Hepatocyte (in vitro differentiated cells): ENCODE data around the gene TBC1D5. TPM values are rescaled to one million over a fixed set of nuclear protein-coding genes. Genes with fewer than 3 reads are reported as not detected.

Source experiments
- DNase-seq: peaks from one replicate; pipeline ENCODE4 v3.0.0-alpha.2; 2016; ENCODE audit warnings: low spot score
- H2AFZ ChIP-seq: fragments of 200-600 bp; sonication (generic); 2 replicates; pipeline ENCODE4 v1.6.0; 2016; ENCODE audit warnings: antibody characterized with exemption, mild to moderate bottlenecking
- H3K27ac ChIP-seq: fragments of 200-600 bp; sonication (generic); 2 replicates; pipeline ENCODE4 v1.5.1; 2016; ENCODE audit warnings: mild to moderate bottlenecking
- H3K27me3 ChIP-seq: fragments of 200-600 bp; sonication (generic); 2 replicates; pipeline ENCODE4 v1.6.1; 2016
- H3K36me3 ChIP-seq: fragments of 200-600 bp; sonication (generic); replicated peaks from 2 replicates; pipeline ENCODE4 v1.5.1; 2016; ENCODE audit warnings: low read depth; ENCODE audit not compliant: insufficient read depth
- H3K4me1 ChIP-seq: fragments of 200-600 bp; sonication (generic); 2 replicates; pipeline ENCODE4 v1.5.1; 2016; ENCODE audit warnings: mild to moderate bottlenecking, moderate library complexity; ENCODE audit not compliant: insufficient read depth
- H3K4me2 ChIP-seq: fragments of 200-600 bp; sonication (generic); 2 replicates; pipeline ENCODE4 v1.6.0; 2016
- H3K4me3 ChIP-seq: fragments of 200-600 bp; sonication (generic); 2 replicates; pipeline ENCODE4 v1.5.1; 2016; ENCODE audit warnings: mild to moderate bottlenecking
- H3K79me2 ChIP-seq: fragments of 200-600 bp; sonication (generic); 2 replicates; pipeline ENCODE4 v1.6.0; 2017; ENCODE audit warnings: mild to moderate bottlenecking
- H3K9me2 ChIP-seq: fragments of 200-600 bp; sonication (generic); replicated peaks from 2 replicates; pipeline ENCODE4 v1.6.0; 2017; ENCODE audit warnings: mild to moderate bottlenecking; ENCODE audit not compliant: insufficient read depth
- H3K9me3 ChIP-seq: fragments of 200-600 bp; sonication (generic); 2 replicates; pipeline ENCODE4 v1.5.1; 2016; ENCODE audit warnings: low read depth, mild to moderate bottlenecking
- H4K20me1 ChIP-seq: fragments of 200-600 bp; sonication (generic); 2 replicates; pipeline ENCODE4 v1.6.0; 2016; ENCODE audit warnings: mild to moderate bottlenecking; ENCODE audit not compliant: insufficient read depth, poor library complexity, severe bottlenecking
- EZH2 ChIP-seq: fragments of 200-600 bp; sonication (generic); IDR thresholded peaks from 2 replicates; pipeline ENCODE4 v1.6.1; 2016; ENCODE audit warnings: antibody characterized with exemption, mild to moderate bottlenecking, borderline replicate concordance
- EZH2phosphoT487 ChIP-seq: fragments of 200-600 bp; sonication (generic); IDR thresholded peaks from one replicate; pipeline ENCODE4 v1.6.1; 2018; ENCODE audit warnings: antibody characterized with exemption, mild to moderate bottlenecking, low read depth, moderate library complexity; ENCODE audit not compliant: unreplicated experiment, severe bottlenecking
- WGBS: methylation state at CpG from one replicate; pipeline ENCODE4 v1.1.6; 2016; ENCODE audit warnings: low lambda C conversion rate; ENCODE audit errors: missing lambda C conversion rate; 5-methylcytosine and 5-hydroxymethylcytosine counted together
- polyA plus RNA-seq: library from polyadenylated mRNA; unstranded; fragments of >200 nt; fragmentation: Nextera tagmentation; extraction: Ambion mirVana; gene quantifications from 2 replicates; pipeline ENCODE4 v1.2.1, GENCODE V29; 2016
- total RNA-seq: library from RNA; depleted of rRNA; stranded (reverse); fragments of >200 nt; gene quantifications from 2 replicates; pipeline ENCODE4 v1.2.3, GENCODE V29; 2014
- TF ChIP-seq, protein P1 (sequence below): fragments of 200-600 bp; sonication (generic); IDR thresholded peaks from 2 replicates; pipeline ENCODE4 v1.5.1; 2016; ENCODE audit warnings: antibody characterized with exemption, mild to moderate bottlenecking; ENCODE audit not compliant: poor library complexity

TBC1D5 gene
- total and polyA plus RNA-seq, 2 experiments from 2014 or later: 17.0 to 64.2 TPM

DNA sequence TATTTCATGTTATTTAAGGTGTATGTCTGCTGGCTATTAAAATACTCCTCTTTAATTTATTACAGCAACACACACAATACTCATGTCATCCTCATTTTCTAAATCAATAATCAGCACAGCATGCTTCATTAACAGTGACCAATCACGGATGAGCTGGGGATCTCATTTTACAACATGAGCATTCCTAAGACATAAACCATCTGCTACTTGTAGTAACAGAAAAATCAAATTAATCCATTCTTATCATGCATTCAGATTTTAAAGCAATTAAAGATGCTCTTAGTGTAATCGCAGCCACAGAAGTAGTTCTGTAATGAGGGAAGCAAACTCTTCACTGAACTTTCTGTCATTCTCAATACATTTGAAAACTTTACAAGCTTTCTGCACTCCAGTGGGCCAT is 191.1 kb downstream of the TBC1D5 start:
- H3K4me1 ChIP-seq: peaks cover 8% of the 10 kb centered on the region
- H4K20me1 ChIP-seq: no peaks in the 10 kb centered on the region
- no peak overlapping the region for H2AFZ ChIP-seq
- H3K27me3 ChIP-seq: no peaks in the 10 kb centered on the region
- no peaks in the 10 kb centered on the region for H3K9me3 ChIP-seq
- TF ChIP-seq EZH2phosphoT487 (no peak), EZH2 (no peak)
- TF ChIP-seq, protein P1, sequence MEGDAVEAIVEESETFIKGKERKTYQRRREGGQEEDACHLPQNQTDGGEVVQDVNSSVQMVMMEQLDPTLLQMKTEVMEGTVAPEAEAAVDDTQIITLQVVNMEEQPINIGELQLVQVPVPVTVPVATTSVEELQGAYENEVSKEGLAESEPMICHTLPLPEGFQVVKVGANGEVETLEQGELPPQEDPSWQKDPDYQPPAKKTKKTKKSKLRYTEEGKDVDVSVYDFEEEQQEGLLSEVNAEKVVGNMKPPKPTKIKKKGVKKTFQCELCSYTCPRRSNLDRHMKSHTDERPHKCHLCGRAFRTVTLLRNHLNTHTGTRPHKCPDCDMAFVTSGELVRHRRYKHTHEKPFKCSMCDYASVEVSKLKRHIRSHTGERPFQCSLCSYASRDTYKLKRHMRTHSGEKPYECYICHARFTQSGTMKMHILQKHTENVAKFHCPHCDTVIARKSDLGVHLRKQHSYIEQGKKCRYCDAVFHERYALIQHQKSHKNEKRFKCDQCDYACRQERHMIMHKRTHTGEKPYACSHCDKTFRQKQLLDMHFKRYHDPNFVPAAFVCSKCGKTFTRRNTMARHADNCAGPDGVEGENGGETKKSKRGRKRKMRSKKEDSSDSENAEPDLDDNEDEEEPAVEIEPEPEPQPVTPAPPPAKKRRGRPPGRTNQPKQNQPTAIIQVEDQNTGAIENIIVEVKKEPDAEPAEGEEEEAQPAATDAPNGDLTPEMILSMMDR: no peak
- H3K79me2 ChIP-seq: no peaks in the 10 kb centered on the region
- H3K27ac ChIP-seq: no peak overlapping the region
- no peak overlapping the region for H3K4me3 ChIP-seq
- no peaks in the 10 kb centered on the region for H3K36me3 ChIP-seq
- H3K4me2 ChIP-seq: no peak overlapping the region
- WGBS: 57% methylated on average over 2 of the region's 2 CpGs
- H3K9me2 ChIP-seq: no peaks in the 10 kb centered on the region
- no peak for DNase-seq

DNA sequence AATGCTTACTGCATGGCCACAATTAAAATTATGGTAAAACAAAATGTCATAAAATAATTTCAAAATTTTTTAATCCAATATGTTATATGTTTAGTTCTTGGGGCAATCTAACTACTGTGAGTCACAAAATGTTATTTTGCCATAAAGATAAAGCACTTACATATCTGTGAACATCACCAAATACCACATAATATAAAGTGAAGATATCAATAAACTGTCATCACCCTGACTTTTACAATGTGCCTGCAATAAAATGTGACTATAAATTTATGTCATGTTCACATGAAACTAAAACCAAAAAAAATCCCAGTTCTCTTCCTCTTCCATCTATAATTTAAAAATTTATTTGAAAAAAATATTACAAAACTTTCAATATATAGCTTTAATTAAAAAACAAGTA is 191.8 kb downstream of the TBC1D5 start:
- no peak overlapping the region for H3K4me3 ChIP-seq
- no peaks in the 10 kb centered on the region for H4K20me1 ChIP-seq
- no peak overlapping the region for H3K27ac ChIP-seq
- H3K79me2 ChIP-seq: no peaks in the 10 kb centered on the region
- no peak overlapping the region for H2AFZ ChIP-seq
- H3K4me1 ChIP-seq: peaks cover 8% of the 10 kb centered on the region
- no peaks in the 10 kb centered on the region for H3K27me3 ChIP-seq
- no peak for TF ChIP-seq EZH2
- TF ChIP-seq, protein P1: no peak
- no peak for TF ChIP-seq EZH2phosphoT487
- no peaks in the 10 kb centered on the region for H3K9me2 ChIP-seq
- no peak overlapping the region for H3K4me2 ChIP-seq
- H3K9me3 ChIP-seq: no peaks in the 10 kb centered on the region
- no peak for DNase-seq
- H3K36me3 ChIP-seq: no peaks in the 10 kb centered on the region

DNA sequence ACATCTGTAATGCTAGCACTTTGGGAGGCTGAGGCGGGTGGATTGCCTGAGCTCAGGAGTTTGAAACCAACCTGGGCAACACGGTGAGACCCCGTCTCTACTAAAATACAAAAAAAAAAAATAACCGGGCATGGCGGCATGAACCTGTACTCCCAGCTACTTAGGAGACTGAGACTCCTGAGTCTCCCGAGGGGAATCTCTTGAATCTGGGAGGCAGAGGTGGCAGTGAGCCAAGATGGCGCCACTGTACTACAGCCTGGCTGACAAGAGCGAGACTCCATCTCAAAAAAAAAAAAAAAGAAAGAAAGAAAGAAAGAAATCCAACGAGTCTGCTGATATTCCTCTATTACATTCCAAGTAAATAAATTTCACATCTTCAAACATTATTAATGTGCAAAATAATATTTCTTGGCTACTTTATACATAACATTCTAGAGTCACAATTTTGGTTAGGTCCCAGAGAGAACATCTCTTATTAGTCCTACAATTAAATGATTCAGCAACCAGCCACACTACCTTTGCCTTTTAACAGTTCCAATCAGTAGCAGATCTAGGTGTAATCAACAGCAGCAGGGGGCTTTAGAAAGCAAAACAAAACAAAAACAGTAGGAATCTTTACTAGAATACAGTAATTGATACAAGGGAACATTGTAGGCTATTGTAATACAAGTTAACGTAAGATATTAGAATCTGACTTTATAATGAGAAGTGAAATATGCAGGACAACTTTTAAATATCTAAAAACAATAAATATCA is 195.8 kb downstream of the TBC1D5 start:
- Histone ChIP-seq H3K4me1 (no peaks in the 10 kb centered on the region), H3K4me3 (no peak overlapping the region), H3K27me3 (no peaks in the 10 kb centered on the region), H3K79me2 (no peaks in the 10 kb centered on the region), H3K36me3 (no peaks in the 10 kb centered on the region), H3K9me3 (no peaks in the 10 kb centered on the region), H4K20me1 (no peaks in the 10 kb centered on the region), H3K4me2 (no peak overlapping the region), H3K9me2 (no peaks in the 10 kb centered on the region), H3K27ac (no peak overlapping the region), H2AFZ (no peak overlapping the region)
- no peak for DNase-seq
- TF ChIP-seq EZH2phosphoT487 (no peak), EZH2 (no peak)
- TF ChIP-seq, protein P1: no peak
- 89% methylated on average over 10 of the region's 10 CpGs for WGBS
